COR-L47 (cell line): ENCODE data around the gene AHRR.
"Not testable (repeated sequence)": the region's sequence is repeated elsewhere in the genome, so short reads cannot be mapped to it uniquely, and the experiment has no call there.

ENCODE experiments used
- DNase-seq: peaks from one replicate; lab custom pipeline; 2025; lab: John Stamatoyannopoulos, UW

The AHRR gene

GRCh38 chr5:367358-368130, 46.0 kb downstream of the AHRR start:
- no peak for DNase-seq

- no peak for DNase-seq
These were observed 46.9 kb downstream of the AHRR start for GRCh38 chr5:368183-369084.

GRCh38 chr5:369151-369868, 47.8 kb downstream of the AHRR start:
- DNase-seq = no peak

- DNase-seq = not testable (repeated sequence)
These were observed 48.3 kb downstream of the AHRR start for GRCh38 chr5:369869-370236.

- no peak for DNase-seq
These were observed 48.9 kb downstream of the AHRR start for GRCh38 chr5:370311-370958.

- DNase-seq = no peak
These were observed 49.7 kb downstream of the AHRR start for GRCh38 chr5:370959-371810.

GRCh38 chr5:371811-372555, 50.5 kb downstream of the AHRR start:
- no peak for DNase-seq

- DNase-seq = no peak
These were observed 51.1 kb downstream of the AHRR start for GRCh38 chr5:372556-372995.

GRCh38 chr5:372996-373709, 51.6 kb downstream of the AHRR start:
- DNase-seq = peak; percentile 82

- DNase-seq = peak; percentile 89
These were observed 52.4 kb downstream of the AHRR start for GRCh38 chr5:373710-374602.

GRCh38 chr5:374631-375335, 53.3 kb downstream of the AHRR start:
- DNase-seq = no peak

- no peak for DNase-seq
These were observed 53.9 kb downstream of the AHRR start for GRCh38 chr5:375336-375920.

- no peak for DNase-seq
These were observed 54.6 kb downstream of the AHRR start for GRCh38 chr5:375921-376798.

- DNase-seq = no peak
These were observed 55.3 kb downstream of the AHRR start for GRCh38 chr5:376799-377325.

- DNase-seq = no peak
These were observed 55.9 kb downstream of the AHRR start for GRCh38 chr5:377326-377981.
